HEK293 (cell line): ENCODE measurements around the gene ARHGEF7.

Source experiments
- CTCF ChIA-PET: fragments of 350-600 bp; formaldehyde crosslinking; extraction: SDS; loops from one replicate; lab custom pipeline; 2021; ENCODE audit warnings: antibody characterized with exemption; lab: Yijun Ruan, JAX
- POLR2A ChIA-PET: fragments of 300-600 bp; formaldehyde crosslinking; extraction: SDS; loops from one replicate; lab custom pipeline; 2020; ENCODE audit warnings: antibody characterized with exemption, inconsistent platforms; lab: Yijun Ruan, JAX
- H3K27ac ChIP-seq: fragments of 200-500 bp; sonication (Bioruptor generic); 2 replicates; pipeline ENCODE4 v1.5.1; 2014; ENCODE audit warnings: low read depth, low read length, control low read depth, inconsistent platforms; ENCODE audit errors: extremely low read depth
- H3K36me3 ChIP-seq, 2 experiments: fragments of 200-500 bp in 1 of 2; sonication (Bioruptor generic) in 1 of 2; 1 replicate in 1 of 2; 2 replicates in 1 of 2; pipeline ENCODE4 v1.5.1; 2014 to 2017; ENCODE audit warnings: inconsistent platforms in 2 of 2, low read length in 2 of 2; ENCODE audit not compliant: control insufficient read depth in 2 of 2, insufficient read depth in 1 of 2
- H3K4me1 ChIP-seq: fragments of 200-500 bp; sonication (Bioruptor generic); 2 replicates; pipeline ENCODE4 v1.5.1; 2014; ENCODE audit warnings: mild to moderate bottlenecking, low read length, inconsistent platforms; ENCODE audit not compliant: control insufficient read depth, insufficient read depth
- H3K4me3 ChIP-seq: 2 replicates; pipeline ENCODE4 v1.5.1; 2011; ENCODE audit warnings: low read depth, mild to moderate bottlenecking, control low read depth, low read length, moderate library complexity
- H3K9me3 ChIP-seq: fragments of 200-500 bp; sonication (Bioruptor generic); 2 replicates; pipeline ENCODE4 v1.5.1; 2014; ENCODE audit warnings: low read depth, low read length, inconsistent platforms; ENCODE audit not compliant: control insufficient read depth, insufficient read depth
- HOXD13 ChIP-seq: sonication (generic); formaldehyde crosslinking; IDR thresholded peaks from 2 replicates; pipeline ENCODE4 v1.8.0; 2022; ENCODE audit warnings: missing genetic modification reagents, borderline replicate concordance
- REPIN1 ChIP-seq: fragments of 450-650 bp; formaldehyde crosslinking; IDR thresholded peaks from 2 replicates; pipeline ENCODE4 v1.5.1; 2017; ENCODE audit warnings: missing biosample characterization, missing genetic modification characterization, low read depth
- ZBTB1 ChIP-seq: fragments of 450-650 bp; formaldehyde crosslinking; IDR thresholded peaks from 2 replicates; pipeline ENCODE4 v1.5.1; 2016; ENCODE audit warnings: missing biosample characterization, missing genetic modification characterization
- ZNF223 ChIP-seq: fragments of 450-650 bp; formaldehyde crosslinking; IDR thresholded peaks from 2 replicates; pipeline ENCODE4 v1.5.1; 2016; ENCODE audit warnings: missing biosample characterization, missing genetic modification characterization
- ZNF473 ChIP-seq: fragments of 450-650 bp; formaldehyde crosslinking; IDR thresholded peaks from 2 replicates; pipeline ENCODE4 v1.5.1; 2017; ENCODE audit warnings: missing biosample characterization, missing genetic modification characterization
- ZNF610 ChIP-seq: fragments of 450-650 bp; formaldehyde crosslinking; IDR thresholded peaks from 2 replicates; pipeline ENCODE4 v1.5.1; 2016; ENCODE audit warnings: missing biosample characterization, missing genetic modification characterization, borderline replicate concordance
- ZNF621 ChIP-seq: fragments of 450-650 bp; formaldehyde crosslinking; IDR thresholded peaks from 2 replicates; pipeline ENCODE4 v1.5.1; 2017; ENCODE audit warnings: missing biosample characterization, missing genetic modification characterization
- ZNF623 ChIP-seq: fragments of 450-650 bp; formaldehyde crosslinking; IDR thresholded peaks from 2 replicates; pipeline ENCODE4 v1.5.1; 2016; ENCODE audit warnings: missing biosample characterization, missing genetic modification characterization
- ZNF776 ChIP-seq: fragments of 450-650 bp; formaldehyde crosslinking; IDR thresholded peaks from 2 replicates; pipeline ENCODE4 v1.5.0; 2017; ENCODE audit warnings: missing biosample characterization, missing genetic modification characterization, borderline replicate concordance
- TF ChIP-seq, protein P1 (sequence below): fragments of 450-650 bp; formaldehyde crosslinking; IDR thresholded peaks from 2 replicates; pipeline ENCODE4 v1.5.1; 2017; ENCODE audit warnings: missing biosample characterization, missing genetic modification characterization
- TF ChIP-seq, protein P2 (sequence below): fragments of 450-650 bp; formaldehyde crosslinking; IDR thresholded peaks from 2 replicates; pipeline ENCODE4 v1.5.1; 2016; ENCODE audit warnings: missing biosample characterization, missing genetic modification characterization
- TF ChIP-seq, protein P3 (sequence below): fragments of 450-650 bp; formaldehyde crosslinking; IDR thresholded peaks from 2 replicates; pipeline ENCODE4 v1.5.1; 2016; ENCODE audit warnings: missing biosample characterization, missing genetic modification characterization, borderline replicate concordance
- TF ChIP-seq, protein P4 (sequence below): fragments of 450-650 bp; formaldehyde crosslinking; IDR thresholded peaks from 2 replicates; pipeline ENCODE4 v1.5.0; 2017; ENCODE audit warnings: missing biosample characterization, missing genetic modification characterization, borderline replicate concordance
- TF ChIP-seq, protein P5 (sequence below): fragments of 450-650 bp; formaldehyde crosslinking; IDR thresholded peaks from 2 replicates; pipeline ENCODE4 v1.5.1; 2017; ENCODE audit warnings: missing biosample characterization, missing genetic modification characterization
- TF ChIP-seq, protein P6 (sequence below): fragments of 450-650 bp; formaldehyde crosslinking; IDR thresholded peaks from 2 replicates; pipeline ENCODE4 v1.5.1; 2016; ENCODE audit warnings: missing biosample characterization, missing genetic modification characterization, low read depth

ARHGEF7 gene

DNA sequence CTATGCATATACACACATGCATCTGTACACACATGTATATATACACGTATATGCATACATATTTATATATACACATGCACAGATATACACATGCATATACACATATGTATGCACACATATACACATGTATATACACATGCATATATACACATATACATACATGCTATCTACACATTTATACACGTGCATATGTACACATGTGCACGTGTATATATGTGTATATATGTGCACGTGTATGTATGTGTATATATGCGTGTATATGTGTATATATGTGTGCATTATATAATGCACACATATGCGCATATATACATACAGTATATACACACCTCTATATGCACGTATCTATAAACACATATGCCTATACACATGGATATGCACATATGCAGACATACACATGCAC lies 17.8 kb downstream of the ARHGEF7 start (continued):
- TF ChIP-seq, protein P1, sequence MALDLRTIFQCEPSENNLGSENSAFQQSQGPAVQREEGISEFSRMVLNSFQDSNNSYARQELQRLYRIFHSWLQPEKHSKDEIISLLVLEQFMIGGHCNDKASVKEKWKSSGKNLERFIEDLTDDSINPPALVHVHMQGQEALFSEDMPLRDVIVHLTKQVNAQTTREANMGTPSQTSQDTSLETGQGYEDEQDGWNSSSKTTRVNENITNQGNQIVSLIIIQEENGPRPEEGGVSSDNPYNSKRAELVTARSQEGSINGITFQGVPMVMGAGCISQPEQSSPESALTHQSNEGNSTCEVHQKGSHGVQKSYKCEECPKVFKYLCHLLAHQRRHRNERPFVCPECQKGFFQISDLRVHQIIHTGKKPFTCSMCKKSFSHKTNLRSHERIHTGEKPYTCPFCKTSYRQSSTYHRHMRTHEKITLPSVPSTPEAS (tag by site-specific recombination), result no peak
- no peak for TF ChIP-seq ZNF473 (tag by site-specific recombination)
- no peak for TF ChIP-seq ZBTB1 (tag by site-specific recombination)
- TF ChIP-seq ZNF776 (tag by site-specific recombination), result no peak
- TF ChIP-seq, protein P2, sequence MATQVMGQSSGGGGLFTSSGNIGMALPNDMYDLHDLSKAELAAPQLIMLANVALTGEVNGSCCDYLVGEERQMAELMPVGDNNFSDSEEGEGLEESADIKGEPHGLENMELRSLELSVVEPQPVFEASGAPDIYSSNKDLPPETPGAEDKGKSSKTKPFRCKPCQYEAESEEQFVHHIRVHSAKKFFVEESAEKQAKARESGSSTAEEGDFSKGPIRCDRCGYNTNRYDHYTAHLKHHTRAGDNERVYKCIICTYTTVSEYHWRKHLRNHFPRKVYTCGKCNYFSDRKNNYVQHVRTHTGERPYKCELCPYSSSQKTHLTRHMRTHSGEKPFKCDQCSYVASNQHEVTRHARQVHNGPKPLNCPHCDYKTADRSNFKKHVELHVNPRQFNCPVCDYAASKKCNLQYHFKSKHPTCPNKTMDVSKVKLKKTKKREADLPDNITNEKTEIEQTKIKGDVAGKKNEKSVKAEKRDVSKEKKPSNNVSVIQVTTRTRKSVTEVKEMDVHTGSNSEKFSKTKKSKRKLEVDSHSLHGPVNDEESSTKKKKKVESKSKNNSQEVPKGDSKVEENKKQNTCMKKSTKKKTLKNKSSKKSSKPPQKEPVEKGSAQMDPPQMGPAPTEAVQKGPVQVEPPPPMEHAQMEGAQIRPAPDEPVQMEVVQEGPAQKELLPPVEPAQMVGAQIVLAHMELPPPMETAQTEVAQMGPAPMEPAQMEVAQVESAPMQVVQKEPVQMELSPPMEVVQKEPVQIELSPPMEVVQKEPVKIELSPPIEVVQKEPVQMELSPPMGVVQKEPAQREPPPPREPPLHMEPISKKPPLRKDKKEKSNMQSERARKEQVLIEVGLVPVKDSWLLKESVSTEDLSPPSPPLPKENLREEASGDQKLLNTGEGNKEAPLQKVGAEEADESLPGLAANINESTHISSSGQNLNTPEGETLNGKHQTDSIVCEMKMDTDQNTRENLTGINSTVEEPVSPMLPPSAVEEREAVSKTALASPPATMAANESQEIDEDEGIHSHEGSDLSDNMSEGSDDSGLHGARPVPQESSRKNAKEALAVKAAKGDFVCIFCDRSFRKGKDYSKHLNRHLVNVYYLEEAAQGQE (tag by site-specific recombination), result no peak
- TF ChIP-seq, protein P3, sequence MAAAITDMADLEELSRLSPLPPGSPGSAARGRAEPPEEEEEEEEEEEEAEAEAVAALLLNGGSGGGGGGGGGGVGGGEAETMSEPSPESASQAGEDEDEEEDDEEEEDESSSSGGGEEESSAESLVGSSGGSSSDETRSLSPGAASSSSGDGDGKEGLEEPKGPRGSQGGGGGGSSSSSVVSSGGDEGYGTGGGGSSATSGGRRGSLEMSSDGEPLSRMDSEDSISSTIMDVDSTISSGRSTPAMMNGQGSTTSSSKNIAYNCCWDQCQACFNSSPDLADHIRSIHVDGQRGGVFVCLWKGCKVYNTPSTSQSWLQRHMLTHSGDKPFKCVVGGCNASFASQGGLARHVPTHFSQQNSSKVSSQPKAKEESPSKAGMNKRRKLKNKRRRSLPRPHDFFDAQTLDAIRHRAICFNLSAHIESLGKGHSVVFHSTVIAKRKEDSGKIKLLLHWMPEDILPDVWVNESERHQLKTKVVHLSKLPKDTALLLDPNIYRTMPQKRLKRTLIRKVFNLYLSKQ (tag by site-specific recombination), result no peak
- TF ChIP-seq, protein P4, sequence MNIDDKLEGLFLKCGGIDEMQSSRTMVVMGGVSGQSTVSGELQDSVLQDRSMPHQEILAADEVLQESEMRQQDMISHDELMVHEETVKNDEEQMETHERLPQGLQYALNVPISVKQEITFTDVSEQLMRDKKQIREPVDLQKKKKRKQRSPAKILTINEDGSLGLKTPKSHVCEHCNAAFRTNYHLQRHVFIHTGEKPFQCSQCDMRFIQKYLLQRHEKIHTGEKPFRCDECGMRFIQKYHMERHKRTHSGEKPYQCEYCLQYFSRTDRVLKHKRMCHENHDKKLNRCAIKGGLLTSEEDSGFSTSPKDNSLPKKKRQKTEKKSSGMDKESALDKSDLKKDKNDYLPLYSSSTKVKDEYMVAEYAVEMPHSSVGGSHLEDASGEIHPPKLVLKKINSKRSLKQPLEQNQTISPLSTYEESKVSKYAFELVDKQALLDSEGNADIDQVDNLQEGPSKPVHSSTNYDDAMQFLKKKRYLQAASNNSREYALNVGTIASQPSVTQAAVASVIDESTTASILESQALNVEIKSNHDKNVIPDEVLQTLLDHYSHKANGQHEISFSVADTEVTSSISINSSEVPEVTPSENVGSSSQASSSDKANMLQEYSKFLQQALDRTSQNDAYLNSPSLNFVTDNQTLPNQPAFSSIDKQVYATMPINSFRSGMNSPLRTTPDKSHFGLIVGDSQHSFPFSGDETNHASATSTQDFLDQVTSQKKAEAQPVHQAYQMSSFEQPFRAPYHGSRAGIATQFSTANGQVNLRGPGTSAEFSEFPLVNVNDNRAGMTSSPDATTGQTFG (tag by site-specific recombination), result no peak
- TF ChIP-seq, protein P5, sequence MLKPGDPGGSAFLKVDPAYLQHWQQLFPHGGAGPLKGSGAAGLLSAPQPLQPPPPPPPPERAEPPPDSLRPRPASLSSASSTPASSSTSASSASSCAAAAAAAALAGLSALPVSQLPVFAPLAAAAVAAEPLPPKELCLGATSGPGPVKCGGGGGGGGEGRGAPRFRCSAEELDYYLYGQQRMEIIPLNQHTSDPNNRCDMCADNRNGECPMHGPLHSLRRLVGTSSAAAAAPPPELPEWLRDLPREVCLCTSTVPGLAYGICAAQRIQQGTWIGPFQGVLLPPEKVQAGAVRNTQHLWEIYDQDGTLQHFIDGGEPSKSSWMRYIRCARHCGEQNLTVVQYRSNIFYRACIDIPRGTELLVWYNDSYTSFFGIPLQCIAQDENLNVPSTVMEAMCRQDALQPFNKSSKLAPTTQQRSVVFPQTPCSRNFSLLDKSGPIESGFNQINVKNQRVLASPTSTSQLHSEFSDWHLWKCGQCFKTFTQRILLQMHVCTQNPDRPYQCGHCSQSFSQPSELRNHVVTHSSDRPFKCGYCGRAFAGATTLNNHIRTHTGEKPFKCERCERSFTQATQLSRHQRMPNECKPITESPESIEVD (tag by site-specific recombination), result no peak

DNA sequence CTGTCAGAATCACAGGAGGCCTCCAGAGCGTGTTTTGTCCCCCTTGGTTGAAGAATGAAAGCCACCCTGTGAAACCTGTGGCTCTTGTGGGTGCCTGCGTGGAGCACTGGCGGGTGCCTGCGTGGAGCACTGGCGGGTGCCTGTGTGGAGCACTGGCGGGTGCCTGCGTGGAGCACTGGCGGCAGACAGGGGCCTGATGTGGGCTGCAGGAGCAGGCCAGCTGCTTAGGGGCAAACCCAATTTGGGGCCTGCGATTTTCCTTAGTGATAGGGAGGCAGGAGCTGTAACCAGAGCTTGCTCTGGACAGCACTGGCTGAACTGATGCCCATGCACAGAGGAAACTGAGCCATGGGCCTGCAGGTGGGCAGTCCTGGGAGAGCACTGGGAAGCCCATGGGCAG lies 24.3 kb downstream of the ARHGEF7 start:
- Histone ChIP-seq H3K27ac (no peak overlapping the region), H3K4me1 (no peaks in the 10 kb centered on the region), H3K4me3 (no peak overlapping the region), H3K9me3 (no peaks in the 10 kb centered on the region), H3K36me3 (no peaks in the 10 kb centered on the region)
- ChIA-PET CTCF (no interaction called here), POLR2A (no interaction called here)
- TF ChIP-seq ZNF623 (tag by site-specific recombination), result no peak
- no peak for TF ChIP-seq HOXD13
- no peak for TF ChIP-seq ZNF223 (tag by site-specific recombination)
- TF ChIP-seq REPIN1, result no peak
- TF ChIP-seq, protein P6, sequence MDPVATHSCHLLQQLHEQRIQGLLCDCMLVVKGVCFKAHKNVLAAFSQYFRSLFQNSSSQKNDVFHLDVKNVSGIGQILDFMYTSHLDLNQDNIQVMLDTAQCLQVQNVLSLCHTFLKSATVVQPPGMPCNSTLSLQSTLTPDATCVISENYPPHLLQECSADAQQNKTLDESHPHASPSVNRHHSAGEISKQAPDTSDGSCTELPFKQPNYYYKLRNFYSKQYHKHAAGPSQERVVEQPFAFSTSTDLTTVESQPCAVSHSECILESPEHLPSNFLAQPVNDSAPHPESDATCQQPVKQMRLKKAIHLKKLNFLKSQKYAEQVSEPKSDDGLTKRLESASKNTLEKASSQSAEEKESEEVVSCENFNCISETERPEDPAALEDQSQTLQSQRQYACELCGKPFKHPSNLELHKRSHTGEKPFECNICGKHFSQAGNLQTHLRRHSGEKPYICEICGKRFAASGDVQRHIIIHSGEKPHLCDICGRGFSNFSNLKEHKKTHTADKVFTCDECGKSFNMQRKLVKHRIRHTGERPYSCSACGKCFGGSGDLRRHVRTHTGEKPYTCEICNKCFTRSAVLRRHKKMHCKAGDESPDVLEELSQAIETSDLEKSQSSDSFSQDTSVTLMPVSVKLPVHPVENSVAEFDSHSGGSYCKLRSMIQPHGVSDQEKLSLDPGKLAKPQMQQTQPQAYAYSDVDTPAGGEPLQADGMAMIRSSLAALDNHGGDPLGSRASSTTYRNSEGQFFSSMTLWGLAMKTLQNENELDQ (tag by site-specific recombination), result no peak
- TF ChIP-seq ZNF610 (tag by site-specific recombination), result no peak
- TF ChIP-seq ZNF621 (tag by site-specific recombination), result no peak
